Loucy (cell line): ENCODE data around the gene PDE8A.
A peak's percentile ranks its signal among the peaks of the same experiment; 100 is the strongest.

Source experiments
- H2AFZ ChIP-seq: fragments of 200-600 bp; sonication (generic); 2 replicates; pipeline ENCODE4 v1.6.0; 2016; ENCODE audit warnings: antibody characterized with exemption, mild to moderate bottlenecking, low read length, moderate library complexity
- H3F3A ChIP-seq: fragments of 200-600 bp; 2 replicates; pipeline ENCODE4 v1.6.0; 2016; ENCODE audit warnings: antibody characterized with exemption, low read depth, mild to moderate bottlenecking
- H3K27me3 ChIP-seq: fragments of 200-600 bp; sonication (generic); 2 replicates; pipeline ENCODE4 v1.6.1; 2014; ENCODE audit warnings: low read length, mild to moderate bottlenecking; ENCODE audit not compliant: insufficient read depth, poor library complexity, severe bottlenecking
- H3K36me3 ChIP-seq: fragments of 200-600 bp; sonication (generic); 2 replicates; pipeline ENCODE4 v1.6.1; 2016; ENCODE audit warnings: low read length; ENCODE audit not compliant: insufficient read depth
- H3K4me1 ChIP-seq: fragments of 200-600 bp; sonication (generic); 2 replicates; pipeline ENCODE4 v1.5.1; 2014; ENCODE audit warnings: low read length, mild to moderate bottlenecking; ENCODE audit not compliant: insufficient read depth, poor library complexity, severe bottlenecking
- H3K4me2 ChIP-seq: fragments of 200-600 bp; sonication (generic); 2 replicates; pipeline ENCODE4 v1.6.0; 2014; ENCODE audit warnings: antibody characterized with exemption, low read length, low read depth, mild to moderate bottlenecking; ENCODE audit not compliant: poor library complexity, severe bottlenecking
- H3K4me3 ChIP-seq: fragments of 200-600 bp; sonication (generic); 2 replicates; pipeline ENCODE4 v1.5.1; 2014; ENCODE audit warnings: low read length, mild to moderate bottlenecking, mixed read lengths; ENCODE audit not compliant: poor library complexity, severe bottlenecking
- H3K79me2 ChIP-seq: fragments of 200-600 bp; sonication (generic); 2 replicates; pipeline ENCODE4 v1.6.1; 2014; ENCODE audit warnings: low read length; ENCODE audit not compliant: insufficient read depth
- H3K9ac ChIP-seq: fragments of 200-600 bp; sonication (generic); 2 replicates; pipeline ENCODE4 v1.6.0; 2014; ENCODE audit warnings: mild to moderate bottlenecking, low read depth, low read length, moderate library complexity; ENCODE audit not compliant: poor library complexity, severe bottlenecking
- H3K9me2 ChIP-seq: fragments of 200-600 bp; sonication (generic); replicated peaks from 2 replicates; pipeline ENCODE4 v1.6.1; 2016; ENCODE audit warnings: low read depth, low read length, mixed read lengths
- H3K9me3 ChIP-seq: fragments of 200-600 bp; sonication (generic); 2 replicates; pipeline ENCODE4 v1.6.1; 2014; ENCODE audit warnings: mild to moderate bottlenecking, antibody characterized with exemption, low read length, low read depth; ENCODE audit not compliant: insufficient read depth
- H4K20me1 ChIP-seq: fragments of 200-600 bp; sonication (generic); 2 replicates; pipeline ENCODE4 v1.6.0; 2014; ENCODE audit warnings: antibody characterized with exemption, low read length, mild to moderate bottlenecking; ENCODE audit not compliant: insufficient read depth, poor library complexity, severe bottlenecking
- CTCF ChIP-seq: fragments of 200-600 bp; sonication (generic); conservative IDR thresholded peaks from 2 replicates; pipeline ENCODE4 v1.5.1; 2014; ENCODE audit warnings: mild to moderate bottlenecking, antibody characterized with exemption, low read length
- EZH2phosphoT487 ChIP-seq: fragments of 200-600 bp; IDR thresholded peaks from 2 replicates; pipeline ENCODE4 v1.6.1; 2018; ENCODE audit warnings: antibody characterized with exemption, mild to moderate bottlenecking, moderate library complexity, borderline replicate concordance

The PDE8A gene, protein sequence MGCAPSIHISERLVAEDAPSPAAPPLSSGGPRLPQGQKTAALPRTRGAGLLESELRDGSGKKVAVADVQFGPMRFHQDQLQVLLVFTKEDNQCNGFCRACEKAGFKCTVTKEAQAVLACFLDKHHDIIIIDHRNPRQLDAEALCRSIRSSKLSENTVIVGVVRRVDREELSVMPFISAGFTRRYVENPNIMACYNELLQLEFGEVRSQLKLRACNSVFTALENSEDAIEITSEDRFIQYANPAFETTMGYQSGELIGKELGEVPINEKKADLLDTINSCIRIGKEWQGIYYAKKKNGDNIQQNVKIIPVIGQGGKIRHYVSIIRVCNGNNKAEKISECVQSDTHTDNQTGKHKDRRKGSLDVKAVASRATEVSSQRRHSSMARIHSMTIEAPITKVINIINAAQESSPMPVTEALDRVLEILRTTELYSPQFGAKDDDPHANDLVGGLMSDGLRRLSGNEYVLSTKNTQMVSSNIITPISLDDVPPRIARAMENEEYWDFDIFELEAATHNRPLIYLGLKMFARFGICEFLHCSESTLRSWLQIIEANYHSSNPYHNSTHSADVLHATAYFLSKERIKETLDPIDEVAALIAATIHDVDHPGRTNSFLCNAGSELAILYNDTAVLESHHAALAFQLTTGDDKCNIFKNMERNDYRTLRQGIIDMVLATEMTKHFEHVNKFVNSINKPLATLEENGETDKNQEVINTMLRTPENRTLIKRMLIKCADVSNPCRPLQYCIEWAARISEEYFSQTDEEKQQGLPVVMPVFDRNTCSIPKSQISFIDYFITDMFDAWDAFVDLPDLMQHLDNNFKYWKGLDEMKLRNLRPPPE

GRCh38 chr15:84981711-84982300 lies at the start of gene PDE8A:
Gene PDE8A (plus strand): TSS chr15:84981856. CDS start chr15:84982163, 307 bp downstream.
- peaks cover 19% of the 10 kb centered on the region for H4K20me1 ChIP-seq
- H3K27me3 ChIP-seq, result no peaks in the 10 kb centered on the region

GRCh38 chr15:84934942-84935729 lies 46.5 kb upstream of the PDE8A start:
- H3K4me1 ChIP-seq, result peaks cover 1% of the 10 kb centered on the region
- no peaks in the 10 kb centered on the region for H3K36me3 ChIP-seq
- TF ChIP-seq EZH2phosphoT487 (no peak), CTCF (peak; percentile 32)
- no peaks in the 10 kb centered on the region for H4K20me1 ChIP-seq
- H3F3A ChIP-seq, result no peaks in the 10 kb centered on the region
- H2AFZ ChIP-seq, result no peak overlapping the region
- H3K4me3 ChIP-seq, result no peak overlapping the region
- H3K9me2 ChIP-seq, result no peaks in the 10 kb centered on the region
- no peaks in the 10 kb centered on the region for H3K9me3 ChIP-seq
- H3K27me3 ChIP-seq, result no peaks in the 10 kb centered on the region
- no peak overlapping the region for H3K9ac ChIP-seq
- no peaks in the 10 kb centered on the region for H3K79me2 ChIP-seq
- no peak overlapping the region for H3K4me2 ChIP-seq

More at GRCh38 chr15:84981711-84982300, at the start of gene PDE8A:
- Histone ChIP-seq H3K9me2 (no peaks in the 10 kb centered on the region), H3K4me3 (peak within 1 kb of the TSS; percentile 79), H3K36me3 (no peaks in the 10 kb centered on the region), H3K9ac (peak within 1 kb of the TSS; percentile 75), H3K4me2 (peak within 1 kb of the TSS; percentile 81), H2AFZ (peak within 1 kb of the TSS; percentile 92), H3K79me2 (peaks cover 51% of the 10 kb centered on the region), H3K9me3 (no peaks in the 10 kb centered on the region), H3F3A (peaks cover 7% of the 10 kb centered on the region; the same call in 1 of the 2 replicates), H3K4me1 (peaks cover 38% of the 10 kb centered on the region)
- TF ChIP-seq CTCF (no peak), EZH2phosphoT487 (no peak)

GRCh38 chr15:84937144-84937543 lies 44.5 kb upstream of the PDE8A start:
- Histone ChIP-seq H3F3A (no peaks in the 10 kb centered on the region), H3K4me3 (no peak overlapping the region), H3K9me3 (no peaks in the 10 kb centered on the region), H3K36me3 (no peaks in the 10 kb centered on the region), H3K4me2 (no peak overlapping the region), H3K9me2 (no peaks in the 10 kb centered on the region), H3K9ac (no peak overlapping the region), H4K20me1 (no peaks in the 10 kb centered on the region), H3K27me3 (no peaks in the 10 kb centered on the region), H3K79me2 (no peaks in the 10 kb centered on the region), H3K4me1 (no peaks in the 10 kb centered on the region), H2AFZ (no peak overlapping the region)
- TF ChIP-seq CTCF, result no peak
- TF ChIP-seq EZH2phosphoT487, result no peak
